K562 (cell line): Measurements from ENCODE around the gene HSPB6. TPM values are rescaled to one million over a fixed set of nuclear protein-coding genes. Genes with fewer than 3 reads are reported as not detected.

Experiments used
- CUX1 ChIP-seq: fragments of 200-800 bp; sonication (Bioruptor generic); IDR thresholded peaks from 2 replicates; pipeline ENCODE4 v1.6.1; 2016; ENCODE audit warnings: missing genetic modification characterization, missing compliant biosample characterization
- DLX4 ChIP-seq: fragments of 250-450 bp; sonication (Bioruptor Pico); IDR thresholded peaks from 2 replicates; pipeline ENCODE4 v1.6.1; 2021; ENCODE audit warnings: mild to moderate bottlenecking
- ESRRA ChIP-seq: fragments of 450-650 bp; IDR thresholded peaks from 2 replicates; pipeline ENCODE4 v1.6.1; 2014; ENCODE audit warnings: low read depth, mild to moderate bottlenecking, moderate library complexity, borderline replicate concordance
- ETS2 ChIP-seq: IDR thresholded peaks from 2 replicates; pipeline ENCODE4 v1.6.1; 2016; ENCODE audit warnings: borderline replicate concordance, missing genetic modification characterization, mild to moderate bottlenecking, moderate library complexity, missing compliant biosample characterization; ENCODE audit not compliant: poor library complexity, severe bottlenecking
- MITF ChIP-seq: IDR thresholded peaks from 2 replicates; pipeline ENCODE4 v1.6.1; 2014; ENCODE audit warnings: antibody characterized with exemption
- NRF1 ChIP-seq, 2 experiments: fragments of 450-650 bp; IDR thresholded peaks in 1 of 2; conservative IDR thresholded peaks in 1 of 2; 2 replicates each; pipeline ENCODE4 v1.6.1; 2014; ENCODE audit warnings: mild to moderate bottlenecking in 2 of 2
- RBBP5 ChIP-seq: fragments of 200-600 bp; sonication (generic); IDR thresholded peaks from 2 replicates; pipeline ENCODE4 v1.6.1; 2012; ENCODE audit warnings: borderline replicate concordance, mild to moderate bottlenecking, low read length, control low read depth, inconsistent platforms; ENCODE audit not compliant: insufficient read depth, poor library complexity, severe bottlenecking
- polyA plus RNA-seq, 8 experiments: library from polyadenylated mRNA; depleted of rRNA in 4 of 8; stranded (reverse) in 5 of 8; unstranded in 3 of 8; fragments of >200 nt; fragmentation: Nextera tagmentation in 2 of 8; fragmentation: Illumina TruSeq in 1 of 8; extraction: Ambion mirVana in 2 of 8; extraction: Trizol in 1 of 8; gene quantifications; 2 replicates each; pipeline versions ENCODE4 v1.2.1 to v1.2.3, GENCODE V29; 2011 to 2014; ENCODE audit warnings: inconsistent platforms in 1 of 8, missing spikeins in 1 of 8
- total RNA-seq, 7 experiments: library from RNA; depleted of rRNA in 6 of 7; stranded (reverse); fragments of >200 nt in 6 of 7; fragmentation: Illumina TruSeq in 2 of 7; extraction: Trizol in 2 of 7; gene quantifications; 2 replicates each; pipeline versions ENCODE4 v1.2.1 to v1.2.3, GENCODE V29; 2011 to 2021; ENCODE audit warnings: low replicate concordance in 1 of 7
- TF ChIP-seq, protein P1 (sequence below): IDR thresholded peaks from 2 replicates; pipeline ENCODE4 v1.6.1; 2011; ENCODE audit warnings: borderline replicate concordance, low read depth, mild to moderate bottlenecking, moderate library complexity, low read length; ENCODE audit not compliant: insufficient read depth, poor library complexity, severe bottlenecking

The HSPB6 gene
- total and polyA plus RNA-seq, 9 of the 15 experiments (the other 6 are each of a cell fraction or from before 2014, with no cell fraction given): 0.55 TPM; not detected in 8

GRCh38 chr19:35775298-35776101 is 18.7 kb upstream of the HSPB6 start, which contains the start of gene ARHGAP33 (continued):
- TF ChIP-seq, protein P1, sequence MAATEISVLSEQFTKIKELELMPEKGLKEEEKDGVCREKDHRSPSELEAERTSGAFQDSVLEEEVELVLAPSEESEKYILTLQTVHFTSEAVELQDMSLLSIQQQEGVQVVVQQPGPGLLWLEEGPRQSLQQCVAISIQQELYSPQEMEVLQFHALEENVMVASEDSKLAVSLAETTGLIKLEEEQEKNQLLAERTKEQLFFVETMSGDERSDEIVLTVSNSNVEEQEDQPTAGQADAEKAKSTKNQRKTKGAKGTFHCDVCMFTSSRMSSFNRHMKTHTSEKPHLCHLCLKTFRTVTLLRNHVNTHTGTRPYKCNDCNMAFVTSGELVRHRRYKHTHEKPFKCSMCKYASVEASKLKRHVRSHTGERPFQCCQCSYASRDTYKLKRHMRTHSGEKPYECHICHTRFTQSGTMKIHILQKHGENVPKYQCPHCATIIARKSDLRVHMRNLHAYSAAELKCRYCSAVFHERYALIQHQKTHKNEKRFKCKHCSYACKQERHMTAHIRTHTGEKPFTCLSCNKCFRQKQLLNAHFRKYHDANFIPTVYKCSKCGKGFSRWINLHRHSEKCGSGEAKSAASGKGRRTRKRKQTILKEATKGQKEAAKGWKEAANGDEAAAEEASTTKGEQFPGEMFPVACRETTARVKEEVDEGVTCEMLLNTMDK: no peak
- TF ChIP-seq DLX4 (CRISPR knock-in tag) (no peak), CUX1 (no peak), NRF1 (conservative IDR thresholded peaks at IDR 0.05 in 1 of 2, IDR thresholded peaks at IDR 0.05 in 1 of 2) (peak; percentile 76 to 78), ESRRA (peak; percentile 27; the same call in 1 of the 2 replicates), ETS2 (no peak), MITF (no peak), RBBP5 (peak; percentile 31)
